Upper lobe of left lung (tissue), 4 donors: ENCODE data around the gene CIT.

ENCODE experiments used
- CTCF ChIP-seq, 6 experiments: fragments of 450-650 bp in 4 of 6; fragments of 200-600 bp in 2 of 6; sonication (generic) in 2 of 6; IDR thresholded peaks; one replicate each; pipeline ENCODE4 v1.5.1; 2016 to 2019; ENCODE audit warnings: antibody characterized with exemption in 6 of 6
- EP300 ChIP-seq, 4 donors: sonication (generic); formaldehyde crosslinking; IDR thresholded peaks; one replicate each; pipeline ENCODE4 v1.5.1; 2017; ENCODE audit warnings: antibody characterized with exemption in 4 of 4, control low read depth in 2 of 4
- POLR2A ChIP-seq, 4 donors: fragments of 450-650 bp; IDR thresholded peaks; one replicate each; pipeline ENCODE4 v1.5.1; 2016 to 2017; ENCODE audit warnings: antibody characterized with exemption in 4 of 4, mild to moderate bottlenecking in 2 of 4
- POLR2AphosphoS5 ChIP-seq, 2 donors: sonication (generic); formaldehyde crosslinking; IDR thresholded peaks; one replicate each; pipeline ENCODE4 v1.5.1; 2017; ENCODE audit warnings: antibody characterized with exemption in 2 of 2

DNA sequence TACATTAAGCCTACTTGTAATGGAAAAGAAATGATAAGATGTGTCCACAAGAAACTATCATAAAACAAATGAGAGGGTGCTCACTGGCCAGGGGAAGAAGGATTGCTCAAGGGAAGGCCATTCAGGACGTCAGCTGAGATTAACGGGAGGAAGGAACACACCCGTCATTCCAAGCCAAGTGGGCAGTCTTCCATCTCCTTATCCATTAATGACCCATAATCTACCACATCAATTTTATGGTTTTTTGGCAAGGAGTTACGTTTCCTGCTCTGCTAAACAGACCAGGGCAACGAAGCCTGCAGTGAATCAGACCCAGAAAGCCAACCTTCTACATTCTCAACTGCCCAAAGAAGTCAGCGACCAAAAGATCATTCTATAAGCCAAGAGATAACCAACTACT is 184.1 kb downstream of the CIT start:
- TF ChIP-seq EP300 (IDR thresholded peaks at IDR 0.05): peak in 1 of 4 donors; percentile 75
- TF ChIP-seq CTCF (IDR thresholded peaks at IDR 0.05): no peak
- peak; percentile 49 to 63 for TF ChIP-seq POLR2AphosphoS5 (IDR thresholded peaks at IDR 0.05)
- no peak for TF ChIP-seq POLR2A (IDR thresholded peaks at IDR 0.05)
